ENCODE data around the gene IKZF1.

The IKZF1 gene

GRCh38 chr7:50356945-50357268 lies 52.4 kb downstream of the IKZF1 start:
- DNase-seq, result no peak

GRCh38 chr7:50357426-50357825 lies 52.9 kb downstream of the IKZF1 start:
- no peak for DNase-seq

- DNase-seq, result no peak
Measured at GRCh38 chr7:50358041-50358705, 53.7 kb downstream of the IKZF1 start.

DNA sequence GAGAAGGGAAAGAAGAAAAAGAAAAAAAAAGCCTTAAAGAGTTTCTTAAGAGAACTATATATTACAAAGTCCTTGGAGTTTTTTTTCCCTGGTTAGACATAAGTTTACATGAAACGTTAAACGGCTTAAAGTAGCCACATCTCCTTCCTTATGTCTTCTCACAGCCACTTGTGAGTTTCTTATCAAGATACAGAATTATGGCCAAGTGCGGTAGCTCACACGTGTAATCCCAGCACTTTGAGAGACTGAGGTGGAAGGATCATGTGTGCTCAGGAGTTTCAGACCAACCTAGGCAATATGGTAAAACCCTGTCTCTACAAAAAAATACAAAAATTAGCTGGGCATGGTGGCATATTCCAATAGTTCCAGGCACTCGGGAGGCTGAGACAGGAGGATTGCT lies 54.3 kb downstream of the IKZF1 start:
- DNase-seq, result no peak

GRCh38 chr7:50359258-50359994 lies 54.9 kb downstream of the IKZF1 start:
- no peak for DNase-seq

- no peak for DNase-seq
Measured at GRCh38 chr7:50359995-50360925, 55.7 kb downstream of the IKZF1 start.

DNA sequence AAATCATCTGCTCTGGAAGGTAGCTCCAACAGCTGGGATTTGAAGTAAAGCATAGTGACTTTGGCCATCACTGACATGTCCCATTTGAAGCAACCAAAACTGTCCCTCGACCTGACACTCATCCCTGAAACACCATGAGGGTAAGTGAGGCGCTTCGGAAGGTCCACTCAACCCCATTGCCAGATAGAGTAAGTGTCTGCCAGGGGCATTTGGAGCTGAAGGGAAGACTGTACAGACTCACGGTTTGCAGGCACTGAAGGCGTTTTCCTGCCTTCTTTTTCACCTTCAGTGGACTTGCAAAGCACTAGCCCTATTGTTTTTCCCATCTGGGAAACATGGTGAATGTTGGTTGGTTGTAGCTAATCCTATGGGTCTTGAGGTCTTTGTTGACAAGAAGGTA lies 57.6 kb downstream of the IKZF1 start:
- no peak for DNase-seq

DNA sequence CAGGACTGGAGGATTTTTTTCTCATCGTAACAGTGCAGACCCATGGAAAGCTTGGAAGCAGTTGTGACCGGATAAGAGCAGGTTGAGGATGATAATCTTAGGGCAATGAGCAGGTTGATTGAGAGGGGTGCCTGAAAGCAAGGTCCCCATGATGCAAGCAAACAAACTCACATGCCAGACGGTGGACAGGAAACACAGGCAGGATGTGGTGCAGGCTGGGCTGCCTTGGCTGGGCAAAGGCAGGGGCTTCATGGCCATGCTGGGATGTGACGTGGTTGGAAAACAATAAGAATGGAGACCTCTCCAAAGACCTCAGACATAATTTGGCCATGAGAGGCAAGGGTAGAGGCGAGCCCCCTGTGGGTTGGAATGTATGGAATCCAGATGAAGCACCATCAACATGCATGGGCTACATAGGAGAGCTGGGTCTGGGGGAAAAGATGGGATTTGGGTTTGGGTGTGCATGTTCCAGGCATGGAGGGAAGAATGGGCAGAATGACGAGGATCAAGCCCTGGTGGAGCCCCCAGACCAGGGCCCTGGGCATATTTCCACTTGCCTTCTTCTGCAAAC lies 58.3 kb downstream of the IKZF1 start:
- DNase-seq, result no peak

GRCh38 chr7:50363327-50364060 lies 59.0 kb downstream of the IKZF1 start:
- no peak for DNase-seq

GRCh38 chr7:50364645-50365044 lies 60.1 kb downstream of the IKZF1 start:
- DNase-seq, result no peak

- DNase-seq, result no peak
Measured at GRCh38 chr7:50366311-50366710, 61.8 kb downstream of the IKZF1 start.

- no peak for DNase-seq
Measured at GRCh38 chr7:50367100-50367499, 62.6 kb downstream of the IKZF1 start.

GRCh38 chr7:50367570-50367969 lies 63.1 kb downstream of the IKZF1 start:
- DNase-seq, result no peak

DNA sequence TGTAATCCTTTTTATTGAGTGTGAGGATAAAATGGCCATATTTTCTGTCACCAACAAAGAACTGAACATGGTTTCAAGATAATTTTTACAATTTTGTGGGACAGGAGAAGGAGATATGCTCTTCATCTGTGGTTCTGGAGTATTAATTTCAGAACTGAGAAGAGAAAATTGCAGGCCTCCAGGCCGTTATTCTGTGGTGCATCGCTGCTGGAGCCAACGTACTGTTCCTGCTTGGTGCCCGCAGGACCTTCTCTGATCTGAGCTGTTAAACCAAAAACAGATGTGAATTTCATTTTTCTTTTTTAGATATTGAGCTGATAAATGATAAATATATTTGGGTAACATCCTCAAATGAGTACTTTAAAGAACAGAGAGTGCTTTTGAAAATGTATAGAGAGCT lies 63.9 kb downstream of the IKZF1 start:
- DNase-seq, result no peak

DNA sequence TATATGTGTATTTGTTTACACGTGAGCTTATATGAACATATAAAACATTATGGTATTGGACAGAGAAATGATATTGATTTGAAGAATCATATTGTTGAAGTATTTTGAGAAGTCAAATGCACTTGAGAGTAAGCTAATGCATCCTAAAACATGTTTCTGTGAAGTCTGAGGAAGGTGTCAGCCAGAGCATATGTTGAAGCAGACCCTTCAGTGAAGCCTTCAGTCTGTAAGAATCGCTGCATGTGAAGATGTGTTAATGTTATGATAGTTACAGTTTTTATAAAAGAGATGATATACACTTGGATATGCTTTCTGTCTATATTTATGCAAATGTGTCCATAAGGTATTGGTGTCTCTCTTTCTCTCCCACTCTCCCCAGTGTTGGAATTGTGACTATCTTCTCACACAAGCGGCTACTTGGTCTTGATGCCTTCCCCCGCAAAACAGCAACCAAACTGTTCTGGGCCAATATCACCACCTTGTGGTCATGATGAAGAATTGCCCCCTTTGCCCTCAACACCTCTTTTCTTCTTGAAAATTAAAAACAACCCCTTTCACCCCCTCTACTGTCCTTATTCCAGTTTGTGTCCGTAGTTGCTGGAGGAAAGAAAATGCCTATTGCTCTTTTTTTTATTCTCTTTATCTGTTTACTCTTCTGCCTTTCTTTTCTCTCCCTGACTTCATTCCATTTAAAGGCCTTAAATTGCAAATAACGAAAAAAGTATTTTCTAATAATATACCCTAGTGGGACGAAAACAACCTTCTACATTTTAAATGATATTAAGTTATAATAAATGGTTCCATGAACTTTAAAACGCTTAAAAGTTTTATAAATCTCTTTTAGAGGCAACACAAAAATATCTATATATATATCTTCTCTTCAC lies 64.9 kb downstream of the IKZF1 start:
- DNase-seq, result no peak

GRCh38 chr7:50370884-50371283 lies 66.4 kb downstream of the IKZF1 start:
- no peak for DNase-seq

- DNase-seq, result no peak
Measured at GRCh38 chr7:50371551-50372021, 67.1 kb downstream of the IKZF1 start.

DNA sequence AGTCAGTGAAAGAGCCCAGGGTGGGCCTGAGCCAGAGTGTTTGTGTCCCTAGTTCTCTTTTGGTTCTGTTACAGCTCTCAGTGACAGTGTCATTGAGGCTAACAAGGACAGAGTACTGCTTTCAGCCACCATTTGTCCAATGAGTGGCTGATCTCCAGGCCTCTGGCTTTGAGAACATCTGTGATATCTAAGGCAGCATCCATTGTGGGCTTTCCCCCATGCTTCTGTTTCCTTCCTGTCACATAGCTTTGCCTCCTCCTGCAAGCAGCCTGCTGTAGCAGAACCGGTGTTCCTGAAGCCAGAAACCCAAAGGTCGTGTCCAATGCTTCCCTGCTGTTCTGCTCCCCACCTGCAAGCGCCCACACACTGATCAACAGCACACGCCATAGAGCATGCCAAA lies 68.4 kb downstream of the IKZF1 start:
- DNase-seq, result no peak

DNA sequence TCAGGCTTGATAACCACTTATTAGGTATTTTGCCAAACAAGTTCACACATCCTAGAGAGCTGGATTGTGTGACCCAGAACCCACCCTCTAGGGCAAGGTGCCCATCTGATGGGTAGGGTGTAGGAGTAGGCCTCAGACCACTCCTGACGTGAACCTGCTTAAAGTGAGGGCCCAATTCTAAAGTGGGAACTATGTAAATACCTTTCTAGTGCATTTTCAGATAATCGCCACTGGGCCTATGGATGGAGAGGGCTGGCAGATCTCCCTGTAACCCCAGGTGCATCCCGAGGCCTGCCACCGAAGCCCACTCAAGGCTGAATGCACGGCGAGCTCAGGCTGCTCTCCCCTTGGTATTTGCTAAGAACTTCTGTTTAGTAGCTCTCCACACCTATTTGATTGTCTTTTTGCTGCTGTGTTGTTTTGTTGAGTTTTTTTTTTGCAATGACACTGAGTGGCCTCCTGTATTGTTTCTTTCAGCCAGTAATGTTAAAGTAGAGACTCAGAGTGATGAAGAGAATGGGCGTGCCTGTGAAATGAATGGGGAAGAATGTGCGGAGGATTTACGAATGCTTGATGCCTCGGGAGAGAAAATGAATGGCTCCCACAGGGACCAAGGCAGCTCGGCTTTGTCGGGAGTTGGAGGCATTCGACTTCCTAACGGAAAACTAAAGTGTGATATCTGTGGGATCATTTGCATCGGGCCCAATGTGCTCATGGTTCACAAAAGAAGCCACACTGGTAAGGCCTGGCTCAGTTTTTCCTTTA lies 71.7 kb downstream of the IKZF1 start:
- DNase-seq, result no peak

DNA sequence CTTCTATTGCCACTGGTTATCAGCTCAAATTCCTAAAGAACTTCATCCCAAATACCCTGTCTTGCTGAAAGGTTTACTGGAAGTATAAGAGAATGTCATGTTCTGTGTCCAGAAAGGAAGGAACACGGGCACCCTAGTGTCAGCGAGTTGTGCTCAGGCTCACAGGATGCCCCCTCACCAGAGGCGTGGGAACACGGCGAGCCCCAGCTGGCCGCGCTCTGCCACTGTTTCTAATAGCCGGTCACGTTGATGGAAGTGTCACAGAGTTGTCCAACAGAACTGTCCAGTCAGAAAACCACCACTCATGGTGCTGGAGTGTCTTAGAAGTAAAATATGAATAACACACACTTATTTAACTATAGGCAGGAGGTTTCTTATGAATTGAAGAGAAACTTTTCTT lies 72.8 kb downstream of the IKZF1 start:
- no peak for DNase-seq

GRCh38 chr7:50379082-50379481 lies 74.6 kb downstream of the IKZF1 start:
- DNase-seq, result no peak
